ENCODE measurements around the gene GAGE12J.
"Not testable (repeated sequence)": the region's sequence is repeated elsewhere in the genome, so short reads cannot be mapped to it uniquely, and the experiment has no call there.

The GAGE12J gene

DNA sequence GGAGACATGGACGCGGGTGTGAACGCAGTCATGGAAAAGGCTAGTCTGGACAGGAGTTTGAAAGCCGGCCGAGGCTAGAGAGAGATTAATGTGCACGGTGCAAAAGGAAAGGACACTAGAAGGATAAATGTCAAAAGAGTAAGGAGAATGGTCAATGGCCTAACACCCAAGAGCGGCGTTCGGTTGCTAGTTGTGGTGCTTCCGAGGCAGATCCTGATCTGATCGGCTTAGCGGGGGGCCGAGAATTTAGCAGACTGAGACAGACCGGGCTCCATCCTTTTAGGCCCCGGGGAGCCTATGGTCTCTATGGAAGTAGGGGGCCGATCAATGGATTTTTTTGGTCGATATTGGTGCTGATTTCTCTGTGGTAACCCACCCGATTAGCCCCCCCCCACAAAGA lies 11.5 kb upstream of the GAGE12J start:
- DNase-seq (ENCODE audit: low read depth): no peak

GRCh38 chrX:49312176-49312575 lies 9.7 kb upstream of the GAGE12J start:
- DNase-seq (ENCODE audit: low read depth): no peak

DNA sequence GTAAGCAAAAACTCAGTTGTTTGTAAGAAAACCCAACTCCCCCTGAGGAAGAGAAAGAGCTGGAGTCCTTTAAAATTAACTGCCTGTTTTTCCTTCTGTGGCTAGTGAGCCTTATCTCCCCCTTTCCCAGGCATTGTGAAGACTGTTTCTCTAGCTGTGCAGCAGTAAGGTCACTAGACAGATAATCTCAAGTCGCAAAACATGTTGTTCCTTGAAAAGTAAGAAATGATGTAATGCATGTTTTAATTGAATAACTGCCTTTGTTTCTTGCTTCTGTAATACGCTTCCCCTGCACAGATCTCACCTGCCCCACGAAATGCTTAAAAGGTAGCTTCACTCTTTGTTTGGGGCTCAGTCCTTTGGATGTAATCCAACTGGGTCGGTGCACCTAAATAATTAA lies 5.8 kb upstream of the GAGE12J start:
- no peak for DNase-seq (ENCODE audit: low read depth)

GRCh38 chrX:49322266-49322665 lies 429 bp downstream of the GAGE12J start:
- not testable (repeated sequence) for DNase-seq (ENCODE audit: low read depth)

DNA sequence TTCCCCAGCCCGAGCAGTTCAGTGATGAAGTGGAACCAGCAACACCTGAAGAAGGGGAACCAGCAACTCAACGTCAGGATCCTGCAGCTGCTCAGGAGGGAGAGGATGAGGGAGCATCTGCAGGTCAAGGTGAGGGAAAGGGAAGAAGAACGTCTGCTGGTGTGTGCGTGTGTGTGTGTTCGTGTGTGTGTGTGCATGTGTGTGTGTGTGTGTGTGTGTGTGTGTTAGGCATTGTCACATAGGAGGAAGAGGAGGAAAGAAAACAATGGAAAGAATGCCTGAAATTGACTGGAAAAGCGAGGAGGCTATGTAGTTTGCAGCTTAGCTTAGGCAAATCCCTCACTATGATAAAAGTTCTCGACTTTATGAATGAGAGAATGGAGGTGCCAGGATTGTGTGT lies 1.9 kb downstream of the GAGE12J start:
- not testable (repeated sequence) for DNase-seq (ENCODE audit: low read depth)

DNA sequence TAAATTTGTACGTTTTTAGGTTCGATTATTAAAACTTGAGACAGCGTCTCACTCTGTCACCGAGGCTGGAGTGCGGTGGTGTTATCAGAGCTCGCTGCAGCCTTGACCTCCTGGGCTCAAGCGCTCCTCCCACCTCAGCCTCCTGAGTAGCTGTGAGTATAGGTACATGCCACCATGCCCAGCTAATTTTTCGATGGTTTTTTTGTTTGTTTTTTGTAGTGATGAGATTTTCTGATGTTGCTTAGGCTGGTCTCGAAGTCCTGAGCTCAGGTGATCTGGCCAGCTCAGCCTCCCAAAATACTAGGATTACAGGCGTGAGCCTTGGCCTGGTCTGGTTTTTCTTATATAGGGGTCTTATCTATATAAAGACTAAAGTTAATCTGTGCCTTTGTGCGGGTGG lies 8.6 kb downstream of the GAGE12J start:
- not testable (repeated sequence) for DNase-seq (ENCODE audit: low read depth)

DNA sequence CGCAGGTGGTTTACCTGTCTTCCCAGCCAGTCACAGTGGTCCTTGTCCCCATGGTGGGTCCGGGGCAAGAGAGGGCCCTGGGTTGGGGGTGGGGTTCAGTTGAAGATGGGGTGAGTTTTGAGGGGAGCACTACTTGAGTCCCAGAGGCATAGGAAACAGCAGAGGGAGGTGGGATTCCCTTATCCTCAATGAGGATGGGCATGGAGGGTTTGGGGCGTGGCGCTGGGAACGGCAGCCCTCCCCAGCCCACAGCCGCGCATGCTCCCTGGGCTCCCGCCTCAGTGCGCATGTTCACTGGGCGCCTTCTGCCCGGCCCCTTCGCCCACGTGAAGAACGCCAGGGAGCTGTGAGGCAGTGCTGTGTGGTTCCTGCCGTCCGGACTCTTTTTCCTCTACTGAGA lies 9.4 kb downstream of the GAGE12J start, which contains the start of gene GAGE13:
TSS of gene GAGE13 (plus strand) at position 301 of the 400 bp plus-strand sequence. CDS start 1,156 bp downstream, outside the sequence.
- DNase-seq (ENCODE audit: low read depth): not testable (repeated sequence)

DNA sequence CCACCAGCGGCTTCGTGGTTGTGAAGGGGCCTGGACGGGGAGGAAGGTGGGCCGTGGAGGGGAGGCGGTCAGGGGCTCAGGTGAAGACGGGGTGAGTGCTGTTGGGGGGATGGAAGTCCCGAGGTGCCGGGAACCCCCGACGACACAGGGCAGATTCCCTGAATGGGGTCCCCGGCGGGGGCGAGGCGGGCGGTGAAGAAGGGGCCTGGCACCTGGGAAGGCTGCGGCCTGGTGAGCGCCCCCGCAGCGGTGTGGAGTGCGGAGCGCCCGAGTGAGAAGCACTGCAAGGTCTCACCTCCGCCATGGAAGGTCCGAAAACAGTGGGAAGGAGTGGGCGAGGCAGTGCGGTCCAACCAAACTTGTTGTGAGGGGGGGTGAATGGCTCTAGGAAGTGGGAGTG lies 10.0 kb downstream of the GAGE12J start:
- not testable (repeated sequence) for DNase-seq (ENCODE audit: low read depth)

DNA sequence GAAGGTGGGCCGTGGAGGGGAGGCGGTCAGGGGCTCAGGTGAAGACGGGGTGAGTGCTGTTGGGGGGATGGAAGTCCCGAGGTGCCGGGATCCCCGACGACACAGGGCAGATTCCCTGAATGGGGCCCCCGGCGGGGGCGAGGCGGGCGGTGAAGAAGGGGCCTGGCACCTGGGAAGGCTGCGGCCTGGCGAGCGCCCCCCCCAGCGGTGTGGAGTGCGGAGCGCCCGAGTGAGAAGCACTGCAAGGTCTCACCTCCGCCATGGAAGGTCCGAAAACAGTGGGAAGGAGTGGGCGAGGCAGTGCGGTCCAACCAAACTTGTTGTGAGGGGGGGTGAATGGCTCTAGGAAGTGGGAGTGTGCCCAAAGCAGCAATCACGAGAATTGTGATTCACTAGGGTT lies 19.6 kb downstream of the GAGE12J start:
- DNase-seq (ENCODE audit: low read depth): not testable (repeated sequence)

DNA sequence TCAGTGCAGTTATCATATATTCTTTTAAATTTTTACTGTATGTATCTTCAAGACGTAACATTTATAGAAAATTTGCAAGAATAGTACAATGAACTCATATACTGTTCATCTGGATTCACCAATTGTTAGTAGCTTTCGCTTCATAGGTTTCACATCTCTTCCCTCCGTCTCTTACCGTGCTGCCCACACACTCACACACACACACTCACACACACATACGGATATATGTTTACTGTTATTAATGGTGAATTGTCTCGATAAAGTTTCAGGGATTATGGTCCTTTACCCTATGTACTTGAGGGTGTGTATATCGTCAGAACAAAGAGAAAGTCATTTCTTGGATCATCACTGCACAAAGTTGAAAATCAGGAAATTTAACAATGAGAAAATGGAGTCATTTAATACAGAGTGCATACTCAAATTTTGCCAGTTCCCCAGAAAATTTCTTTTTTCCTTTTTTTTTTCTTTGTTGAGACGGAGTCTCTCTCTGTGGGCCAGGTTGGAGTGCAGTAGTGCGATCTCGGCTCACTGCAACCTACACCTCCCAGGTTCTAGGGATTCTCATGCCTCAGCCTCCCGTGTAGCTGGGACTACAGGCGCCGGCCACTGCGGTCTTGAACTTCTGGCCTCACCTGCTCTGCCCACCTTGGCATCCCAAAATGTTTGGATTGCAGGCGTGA lies 22.8 kb downstream of the GAGE12J start:
- not testable (repeated sequence) for DNase-seq (ENCODE audit: low read depth)

DNA sequence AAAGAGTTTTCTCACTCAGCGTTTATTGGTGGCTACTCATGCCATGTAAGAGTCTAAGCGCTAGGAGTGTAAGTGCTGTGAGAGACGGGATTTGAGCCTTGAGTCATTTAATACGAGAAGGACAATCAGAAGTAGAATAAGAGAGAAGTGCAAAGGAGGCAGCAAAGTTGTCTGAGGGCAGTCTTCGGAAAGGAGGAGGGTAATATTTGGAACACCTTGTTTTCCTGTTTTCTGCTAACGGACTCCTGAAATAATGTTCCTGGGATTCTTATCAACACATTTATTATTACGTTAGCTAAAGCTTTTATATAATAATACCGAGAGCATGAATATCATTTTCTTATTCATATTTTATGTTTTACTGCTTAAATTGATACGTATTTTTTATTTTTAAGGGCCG lies 23.6 kb downstream of the GAGE12J start:
- not testable (repeated sequence) for DNase-seq (ENCODE audit: low read depth)

DNA sequence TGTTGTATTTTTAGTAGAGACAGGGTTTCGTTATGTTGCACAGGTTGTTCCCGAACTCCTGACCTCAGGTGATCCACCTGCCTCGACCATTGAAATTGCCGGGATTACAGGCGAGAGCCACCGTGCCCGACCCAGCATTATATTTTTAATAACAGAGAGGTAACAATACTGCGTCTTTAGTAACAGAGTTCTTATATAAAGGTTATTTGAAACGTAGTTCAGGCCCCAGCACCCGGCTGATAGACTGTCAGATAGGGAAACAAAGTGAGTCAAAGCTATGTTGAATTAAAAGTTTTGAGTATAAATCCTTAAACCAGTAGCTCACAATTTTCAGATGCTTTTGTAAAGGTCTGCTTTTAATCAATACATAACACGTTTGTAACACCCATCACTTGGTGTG lies 24.3 kb downstream of the GAGE12J start:
- not testable (repeated sequence) for DNase-seq (ENCODE audit: low read depth)

Measured in fibroblast of the conjunctiva (primary cell).